HepG2 (cell line): ENCODE data around the gene DUS1L. TPM values are rescaled to one million over a fixed set of nuclear protein-coding genes. Genes with fewer than 3 reads are reported as not detected.

Experiments used
- CEBPG ChIP-seq: IDR thresholded peaks from 2 replicates; pipeline ENCODE4 v1.6.1; 2016
- FOXP1 ChIP-seq, 2 experiments: fragments of 450-650 bp in 1 of 2; IDR thresholded peaks; 2 replicates each; pipeline ENCODE4 v1.6.1; 2017 to 2018; ENCODE audit warnings: antibody characterized with exemption in 1 of 2
- GFI1 ChIP-seq: sonication (generic); formaldehyde crosslinking; IDR thresholded peaks from 2 replicates; pipeline ENCODE4 v1.5.0; 2020; ENCODE audit warnings: missing genetic modification reagents, mild to moderate bottlenecking, borderline replicate concordance
- GPN1 ChIP-seq: sonication (generic); formaldehyde crosslinking; IDR thresholded peaks from 2 replicates; pipeline ENCODE4 v1.5.1; 2020; ENCODE audit warnings: missing genetic modification reagents, borderline replicate concordance
- KLF12 ChIP-seq: sonication (generic); formaldehyde crosslinking; IDR thresholded peaks from 2 replicates; pipeline ENCODE4 v1.4.0; 2020; ENCODE audit warnings: missing genetic modification reagents, borderline replicate concordance
- KLF15 ChIP-seq: sonication (generic); formaldehyde crosslinking; IDR thresholded peaks from 2 replicates; pipeline ENCODE4 v1.8.1; 2023; ENCODE audit warnings: borderline replicate concordance, mild to moderate bottlenecking, inconsistent platforms, missing genetic modification reagents, mixed read lengths
- NCOA2 ChIP-seq: sonication (generic); formaldehyde crosslinking; IDR thresholded peaks from 2 replicates; pipeline ENCODE4 v1.8.0; 2022; ENCODE audit warnings: inconsistent platforms
- NFE2L1 ChIP-seq: sonication (generic); formaldehyde crosslinking; IDR thresholded peaks from 2 replicates; pipeline ENCODE4 v1.4.0; 2020; ENCODE audit warnings: missing genetic modification reagents, mild to moderate bottlenecking, borderline replicate concordance
- RARA ChIP-seq: IDR thresholded peaks from 2 replicates; pipeline ENCODE4 v1.6.1; 2016; ENCODE audit warnings: missing genetic modification reagents, missing compliant biosample characterization
- RELA ChIP-seq: sonication (generic); formaldehyde crosslinking; IDR thresholded peaks from 2 replicates; pipeline ENCODE4 v1.4.0; 2020; ENCODE audit warnings: missing genetic modification reagents
- SMYD3 ChIP-seq: sonication (generic); formaldehyde crosslinking; IDR thresholded peaks from 2 replicates; pipeline ENCODE4 v1.8.1; 2023; ENCODE audit warnings: mild to moderate bottlenecking, missing genetic modification reagents
- TCF12 ChIP-seq, 2 experiments: fragments of 450-650 bp in 1 of 2; sonication (generic) in 1 of 2; formaldehyde crosslinking in 1 of 2; IDR thresholded peaks; 2 replicates each; pipeline versions ENCODE4 v1.6.1 to v1.8.0; 2017 to 2022; ENCODE audit warnings: antibody characterized with exemption in 1 of 2, mild to moderate bottlenecking in 1 of 2, missing genetic modification reagents in 1 of 2, moderate library complexity in 1 of 2
- TEAD2 ChIP-seq: sonication (generic); formaldehyde crosslinking; IDR thresholded peaks from 2 replicates; pipeline ENCODE4 v1.9.0; 2021; ENCODE audit warnings: missing genetic modification reagents
- ZNF142 ChIP-seq: sonication (generic); formaldehyde crosslinking; IDR thresholded peaks from 2 replicates; pipeline ENCODE4 v1.4.0; 2020; ENCODE audit warnings: missing genetic modification reagents
- ZNF256 ChIP-seq: sonication (generic); formaldehyde crosslinking; conservative IDR thresholded peaks from 2 replicates; pipeline ENCODE4 v1.4.0; 2020; ENCODE audit warnings: missing genetic modification reagents
- ZNF326 ChIP-seq: sonication (generic); formaldehyde crosslinking; IDR thresholded peaks from 2 replicates; pipeline ENCODE4 v1.4.0; 2020; ENCODE audit warnings: missing genetic modification reagents, borderline replicate concordance
- ZNF484 ChIP-seq: sonication (generic); formaldehyde crosslinking; IDR thresholded peaks from 2 replicates; pipeline ENCODE4 v1.5.1; 2020; ENCODE audit warnings: mild to moderate bottlenecking, low read depth, missing genetic modification reagents, borderline replicate concordance
- ZNF530 ChIP-seq: sonication (generic); formaldehyde crosslinking; IDR thresholded peaks from 2 replicates; pipeline ENCODE4 v1.5.0; 2020; ENCODE audit warnings: low read depth, mild to moderate bottlenecking, missing genetic modification reagents
- ZNF556 ChIP-seq: sonication (generic); formaldehyde crosslinking; IDR thresholded peaks from 2 replicates; pipeline ENCODE4 v1.4.0; 2020; ENCODE audit warnings: mild to moderate bottlenecking, missing genetic modification reagents, borderline replicate concordance
- ZNF768 ChIP-seq: sonication (generic); formaldehyde crosslinking; IDR thresholded peaks from 2 replicates; pipeline ENCODE4 v1.4.0; 2020; ENCODE audit warnings: missing genetic modification reagents
- ZNF773 ChIP-seq: sonication (generic); formaldehyde crosslinking; IDR thresholded peaks from 2 replicates; pipeline ENCODE4 v1.4.0; 2020; ENCODE audit warnings: missing genetic modification reagents, borderline replicate concordance
- polyA plus RNA-seq, 8 experiments: library from polyadenylated mRNA; depleted of rRNA in 3 of 8; stranded (reverse) in 7 of 8; unstranded in 1 of 8; fragments of >200 nt; fragmentation: Illumina TruSeq in 4 of 8; extraction: Trizol in 4 of 8; gene quantifications; 2 replicates each; pipeline versions ENCODE4 v1.2.1 to v1.2.3, GENCODE V29; 2011 to 2016; ENCODE audit warnings: low read depth in 4 of 8, missing spikeins in 1 of 8, mixed read lengths in 1 of 8; ENCODE audit not compliant: insufficient read depth in 1 of 8
- total RNA-seq, 5 experiments: library from RNA; depleted of rRNA; stranded (reverse); fragments of >200 nt; fragmentation: Illumina TruSeq; extraction: Trizol; gene quantifications; 2 replicates each; pipeline ENCODE4 v1.2.3, GENCODE V29; 2016; ENCODE audit warnings: low read depth in 1 of 5

Gene DUS1L
- total and polyA plus RNA-seq, 2 of the 13 experiments (the other 11 are each of a cell fraction or from before 2014, with no cell fraction given): 81.0 to 109 TPM

GRCh38 chr17:82103553-82104451 lies 38.2 kb upstream of the DUS1L start (continued):
- TF ChIP-seq ZNF256 (0 out of 2 replicates have a peak, but pooled peaks have one; percentile 12), ZNF484 (CRISPR knock-in tag) (no peak), ZNF326 (no peak; the same call in 1 of the 2 replicates), GFI1 (CRISPR knock-in tag) (peak; percentile 94), ZNF530 (no peak), ZNF142 (CRISPR knock-in tag) (peak; percentile 83; the same call in 1 of the 2 replicates), ZNF768 (peak; percentile 52; the same call in 1 of the 2 replicates), FOXP1 (IDR thresholded peaks at IDR 0.05) (no peak), FOXP1 (CRISPR knock-in tag; IDR thresholded peaks at IDR 0.05) (peak; percentile 51; the same call in 1 of the 2 replicates), RELA (no peak), KLF12 (CRISPR knock-in tag) (0 out of 2 replicates have a peak, but pooled peaks have one; percentile 47), NFE2L1 (no peak), GPN1 (CRISPR knock-in tag) (no peak), RARA (CRISPR knock-in tag) (peak; percentile 98), TEAD2 (no peak), TCF12 (IDR thresholded peaks at IDR 0.05) (no peak), TCF12 (CRISPR knock-in tag; IDR thresholded peaks at IDR 0.05) (0 out of 2 replicates have a peak, but pooled peaks have one; percentile 17), ZNF773 (CRISPR knock-in tag) (no peak), CEBPG (CRISPR knock-in tag) (peak; percentile 26), NCOA2 (CRISPR knock-in tag) (peak; percentile 69), ZNF556 (CRISPR knock-in tag) (peak; percentile 75; the same call in 1 of the 2 replicates), KLF15 (CRISPR knock-in tag) (0 out of 2 replicates have a peak, but pooled peaks have one; percentile 17), SMYD3 (CRISPR knock-in tag) (0 out of 2 replicates have a peak, but pooled peaks have one; percentile 42)
